GM18868 (cell line): ENCODE results near the gene VSIG10.
"Not testable (repeated sequence)": the region's sequence is repeated elsewhere in the genome, so short reads cannot be mapped to it uniquely, and the experiment has no call there.

Experiments used
- ATAC-seq: cut with Tn5 transposase; IDR thresholded peaks from one replicate; pipeline ENCODE4 v1.9.1; 2021; ENCODE audit warnings: mild to moderate bottlenecking, moderate library complexity; ENCODE audit not compliant: unreplicated experiment

VSIG10 gene

GRCh38 chr12:118109088-118109487, 5.3 kb upstream of the VSIG10 start:
- no peak for ATAC-seq

- ATAC-seq, result no peak
These were observed 3.9 kb upstream of the VSIG10 start for GRCh38 chr12:118107694-118108093.

DNA sequence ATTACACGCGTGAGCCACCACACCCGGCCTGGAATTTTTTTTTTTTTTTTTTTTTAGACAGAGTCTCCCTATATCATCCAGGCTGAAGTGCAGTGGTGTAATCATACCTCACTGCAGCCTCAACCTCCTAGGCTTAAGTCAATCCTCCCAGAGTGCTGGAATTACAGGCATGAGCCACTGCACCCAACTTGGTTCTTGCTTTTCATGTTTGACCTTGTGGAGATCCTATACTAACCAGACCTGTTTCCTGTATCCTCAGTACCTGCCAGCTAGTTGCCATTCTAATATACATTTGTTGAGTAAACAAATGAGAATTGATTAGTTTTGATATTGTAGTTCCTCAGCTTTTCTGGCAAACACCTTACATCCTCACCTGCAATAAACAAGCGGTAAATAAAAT, 3.2 kb upstream of the VSIG10 start:
- ATAC-seq, result no peak

GRCh38 chr12:118103201-118103600, 610 bp downstream of the VSIG10 start:
- peak; percentile 9 for ATAC-seq

DNA sequence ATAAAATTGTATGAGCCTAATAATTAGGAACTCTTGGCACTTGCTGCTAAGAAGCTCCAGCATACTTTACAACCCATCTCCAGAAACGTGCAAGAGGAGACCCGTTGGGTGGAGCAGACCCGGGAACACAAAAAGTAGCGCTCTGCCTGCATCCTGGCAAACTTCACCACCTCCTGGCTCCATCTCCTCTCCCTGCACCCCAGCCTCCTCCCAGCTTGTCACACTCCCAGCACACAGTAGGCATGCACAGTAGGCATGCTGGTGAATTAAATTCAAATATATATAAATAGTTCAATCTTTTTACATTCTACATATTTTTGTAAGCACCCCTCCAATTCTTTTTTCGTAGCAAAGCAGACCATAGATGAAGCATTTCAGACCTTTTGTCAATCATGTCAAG, 1.2 kb downstream of the VSIG10 start:
- no peak for ATAC-seq

- no peak for ATAC-seq
These were observed 1.7 kb downstream of the VSIG10 start for GRCh38 chr12:118102070-118102469.

GRCh38 chr12:118101051-118101450, 2.8 kb downstream of the VSIG10 start:
- ATAC-seq, result no peak

DNA sequence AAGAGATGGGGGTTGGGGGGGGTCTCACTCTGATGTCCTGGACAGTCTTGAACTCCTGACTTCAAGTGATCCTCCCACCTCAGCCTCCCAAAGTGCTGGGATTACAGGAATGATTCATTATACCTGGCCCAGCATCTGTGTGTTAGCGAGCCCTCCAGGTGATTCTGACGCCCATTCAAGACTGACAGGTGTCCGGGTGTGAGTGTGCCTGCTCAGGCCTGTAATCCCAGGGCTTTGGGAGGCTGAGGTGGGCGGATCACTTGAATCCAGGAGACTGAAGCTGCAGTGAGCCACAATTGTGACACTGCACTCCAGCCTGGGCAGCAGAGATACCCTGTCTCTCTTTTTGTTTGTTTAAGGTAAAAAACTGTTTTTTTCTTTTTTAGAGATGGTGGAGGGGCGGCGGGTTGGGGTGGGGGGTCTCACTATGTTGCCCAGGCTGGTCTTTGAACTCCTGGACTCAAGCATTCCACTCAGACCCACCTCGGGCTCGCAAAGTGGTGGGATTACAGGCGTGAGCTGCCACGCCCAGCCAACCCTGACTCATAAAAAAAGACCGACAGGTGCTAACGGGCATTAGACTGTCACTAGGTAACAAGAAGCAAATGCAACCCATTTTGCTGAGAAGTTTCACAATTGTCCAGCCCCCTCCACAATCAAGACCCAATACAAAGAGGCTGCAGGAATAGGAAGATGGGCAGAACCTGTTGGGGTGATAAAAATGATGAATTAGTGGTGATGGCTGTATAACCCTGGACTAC, 4.7 kb downstream of the VSIG10 start:
- no peak for ATAC-seq

DNA sequence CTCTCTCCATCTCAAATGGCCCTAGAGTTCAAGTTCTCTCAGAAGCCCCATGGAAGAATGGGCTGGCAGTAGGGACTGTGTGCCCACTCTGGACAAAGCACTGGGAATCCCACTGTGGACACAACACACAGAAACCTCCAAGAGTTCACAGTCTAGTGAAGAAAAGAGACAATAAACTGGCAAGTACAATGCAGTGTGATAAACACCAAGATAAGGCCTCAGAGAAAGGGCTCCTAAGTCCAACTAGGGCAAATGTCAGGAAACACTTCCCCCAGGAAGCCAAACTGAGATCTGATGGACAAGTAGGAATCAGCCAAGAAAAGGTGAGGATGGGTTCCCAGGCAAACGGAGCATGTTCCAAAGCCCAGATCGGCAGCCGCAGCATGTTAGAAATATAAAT, 5.4 kb downstream of the VSIG10 start:
- no peak for ATAC-seq

DNA sequence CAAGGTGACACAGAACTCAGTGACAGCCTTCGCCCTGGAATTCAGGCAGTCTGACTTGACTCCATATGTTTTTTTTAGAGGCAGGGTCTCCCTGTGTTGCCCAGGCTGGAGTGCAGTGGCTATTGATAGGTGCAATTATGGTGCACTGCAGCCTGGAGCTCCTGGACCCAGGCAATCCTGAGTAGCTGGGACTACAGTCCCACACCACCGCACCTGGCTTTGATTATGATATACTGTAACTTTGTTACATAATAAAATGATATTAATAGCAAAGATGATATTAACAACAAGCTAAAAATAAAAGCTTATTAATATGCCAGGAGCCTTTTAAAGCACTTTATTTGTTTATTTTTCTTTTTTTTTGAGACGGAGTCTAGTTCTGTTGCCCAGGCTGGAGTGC, 9.8 kb downstream of the VSIG10 start:
- ATAC-seq, result no peak

DNA sequence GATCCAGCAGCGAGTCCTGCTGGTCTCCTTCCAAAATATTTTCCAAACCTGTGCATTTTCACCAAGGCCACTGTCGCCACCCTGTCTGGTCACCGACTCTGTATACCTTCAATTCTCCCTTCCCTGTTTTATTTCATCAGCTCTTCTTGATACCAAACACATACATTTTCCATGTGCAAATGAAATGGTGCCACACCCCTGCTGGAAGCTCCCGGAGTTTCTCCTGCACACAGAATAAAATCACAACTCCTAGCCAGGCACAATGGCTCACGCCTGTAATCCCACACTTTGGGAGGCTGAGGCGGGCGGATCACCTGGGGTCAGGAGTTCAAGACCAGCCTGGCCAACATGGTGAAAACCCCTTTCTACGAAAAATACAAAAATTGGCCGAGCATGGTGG, 14.0 kb downstream of the VSIG10 start:
- no peak for ATAC-seq

GRCh38 chr12:118082161-118082560, 21.6 kb downstream of the VSIG10 start:
- no peak for ATAC-seq

DNA sequence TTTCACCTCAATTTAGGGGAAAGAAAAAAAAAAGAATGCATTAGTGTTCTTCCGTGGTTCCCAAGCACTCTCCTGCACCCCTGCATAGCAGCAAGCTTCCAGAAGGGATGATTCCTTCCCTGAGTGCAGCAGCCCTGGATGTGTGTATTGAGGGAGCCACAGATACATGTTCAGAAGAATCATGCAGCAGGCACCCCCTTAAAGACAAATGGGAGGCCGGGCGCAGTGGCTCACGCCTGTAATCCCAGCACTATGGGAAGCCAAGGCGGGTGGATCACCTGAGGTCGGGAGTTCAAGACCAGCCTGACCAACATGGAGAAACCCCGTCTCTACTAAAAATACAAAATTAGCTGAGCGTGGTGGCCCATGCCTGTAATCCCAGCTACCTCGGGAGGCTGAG, 22.3 kb downstream of the VSIG10 start:
- ATAC-seq, result not testable (repeated sequence)

GRCh38 chr12:118073768-118074167, 30.0 kb downstream of the VSIG10 start:
- peak; percentile 19 for ATAC-seq

DNA sequence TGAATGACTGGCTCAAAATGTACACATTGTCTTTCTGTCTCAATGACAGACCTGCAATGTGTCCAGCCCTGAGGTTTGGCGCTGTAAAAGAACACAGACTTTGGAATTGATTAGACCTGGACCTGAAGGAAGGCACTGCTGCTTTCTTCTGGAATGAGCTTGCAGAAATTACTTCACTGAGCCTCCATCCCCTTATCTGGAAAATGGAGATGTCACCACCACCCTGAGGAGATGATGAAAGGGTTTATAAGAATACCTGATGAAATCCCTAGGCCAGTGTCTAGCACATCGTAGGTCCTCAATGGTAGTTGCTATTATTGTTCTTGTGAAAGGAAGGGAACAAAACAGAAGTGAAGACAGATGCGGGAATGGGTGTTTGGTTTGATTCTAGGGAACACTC, 33.2 kb downstream of the VSIG10 start:
- ATAC-seq, result no peak

DNA sequence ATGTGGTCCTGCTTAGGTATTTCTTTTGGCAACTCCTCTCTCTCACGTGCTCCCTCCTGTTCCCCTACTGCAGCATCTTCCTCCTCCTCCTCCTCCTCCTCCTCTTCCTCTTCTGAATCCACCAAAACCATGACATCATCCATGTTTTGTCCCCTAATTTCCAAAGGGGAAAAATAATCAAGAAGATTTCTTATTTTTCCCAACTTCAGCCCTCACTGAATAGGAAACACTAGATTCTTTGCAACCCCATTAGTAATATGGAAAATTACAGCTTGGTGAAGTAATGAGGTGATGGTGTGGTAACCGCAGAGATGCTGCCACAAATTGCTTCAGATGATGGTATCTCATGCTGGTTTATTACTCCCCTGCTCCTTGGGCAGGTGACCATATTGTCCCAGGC, 35.4 kb downstream of the VSIG10 start:
- no peak for ATAC-seq

DNA sequence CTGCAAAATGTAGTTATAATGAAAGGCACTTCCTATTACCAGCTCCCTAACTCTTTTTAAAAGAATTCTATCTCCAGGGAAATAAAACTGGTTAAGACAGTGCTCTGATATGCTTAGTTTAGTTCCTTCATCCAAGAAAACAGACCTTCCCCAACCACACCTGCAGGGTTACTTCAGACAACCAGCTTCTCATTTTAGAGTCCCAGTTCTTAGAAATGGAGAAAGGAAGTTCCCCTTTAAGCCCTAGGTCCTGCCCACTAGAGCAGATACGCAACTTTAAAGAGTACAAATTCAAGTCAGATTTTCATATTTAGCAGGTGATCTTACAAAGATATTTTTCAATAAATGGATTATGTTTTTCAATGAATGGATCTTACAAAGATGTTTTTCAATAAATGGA, 38.4 kb downstream of the VSIG10 start:
- no peak for ATAC-seq

GRCh38 chr12:118064608-118065007, 39.2 kb downstream of the VSIG10 start:
- peak; percentile 47 for ATAC-seq

DNA sequence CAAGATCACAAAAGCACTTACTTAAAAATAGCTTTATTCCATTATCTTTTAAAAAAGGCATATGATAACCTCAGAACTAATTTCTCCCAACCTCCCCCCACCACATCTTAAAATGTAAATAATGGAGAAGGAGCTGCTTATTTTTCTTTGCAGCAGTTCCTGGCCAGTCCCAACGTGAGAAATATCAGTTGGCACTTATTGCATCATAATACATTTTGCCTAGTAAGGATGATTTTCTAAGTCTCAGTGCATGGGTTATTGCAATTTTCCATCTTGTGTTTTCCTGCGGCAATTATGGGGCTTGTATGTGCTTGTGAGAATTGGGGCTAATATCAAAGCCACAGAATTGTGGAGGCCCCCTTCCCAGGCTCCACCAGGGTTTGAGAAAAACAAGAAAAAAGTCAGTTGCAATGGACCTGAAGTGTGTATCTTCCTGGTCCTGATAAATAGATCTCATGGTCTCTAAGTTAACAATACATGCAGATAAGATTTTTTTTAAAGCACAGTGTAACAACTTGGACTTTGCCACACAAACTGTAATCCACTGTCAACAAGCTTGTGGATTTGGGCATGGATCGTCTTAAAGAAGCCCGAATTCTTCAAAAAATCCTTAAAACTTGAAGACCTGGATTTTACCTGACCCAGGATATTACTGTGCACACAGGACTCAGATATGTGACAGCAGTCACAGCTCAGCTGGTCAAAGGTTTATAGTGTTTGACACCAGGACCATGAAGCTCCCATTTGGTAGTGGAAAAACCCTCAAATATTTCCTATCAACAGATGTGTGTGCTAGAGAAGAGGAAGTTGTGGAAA, 40.0 kb downstream of the VSIG10 start:
- no peak for ATAC-seq

DNA sequence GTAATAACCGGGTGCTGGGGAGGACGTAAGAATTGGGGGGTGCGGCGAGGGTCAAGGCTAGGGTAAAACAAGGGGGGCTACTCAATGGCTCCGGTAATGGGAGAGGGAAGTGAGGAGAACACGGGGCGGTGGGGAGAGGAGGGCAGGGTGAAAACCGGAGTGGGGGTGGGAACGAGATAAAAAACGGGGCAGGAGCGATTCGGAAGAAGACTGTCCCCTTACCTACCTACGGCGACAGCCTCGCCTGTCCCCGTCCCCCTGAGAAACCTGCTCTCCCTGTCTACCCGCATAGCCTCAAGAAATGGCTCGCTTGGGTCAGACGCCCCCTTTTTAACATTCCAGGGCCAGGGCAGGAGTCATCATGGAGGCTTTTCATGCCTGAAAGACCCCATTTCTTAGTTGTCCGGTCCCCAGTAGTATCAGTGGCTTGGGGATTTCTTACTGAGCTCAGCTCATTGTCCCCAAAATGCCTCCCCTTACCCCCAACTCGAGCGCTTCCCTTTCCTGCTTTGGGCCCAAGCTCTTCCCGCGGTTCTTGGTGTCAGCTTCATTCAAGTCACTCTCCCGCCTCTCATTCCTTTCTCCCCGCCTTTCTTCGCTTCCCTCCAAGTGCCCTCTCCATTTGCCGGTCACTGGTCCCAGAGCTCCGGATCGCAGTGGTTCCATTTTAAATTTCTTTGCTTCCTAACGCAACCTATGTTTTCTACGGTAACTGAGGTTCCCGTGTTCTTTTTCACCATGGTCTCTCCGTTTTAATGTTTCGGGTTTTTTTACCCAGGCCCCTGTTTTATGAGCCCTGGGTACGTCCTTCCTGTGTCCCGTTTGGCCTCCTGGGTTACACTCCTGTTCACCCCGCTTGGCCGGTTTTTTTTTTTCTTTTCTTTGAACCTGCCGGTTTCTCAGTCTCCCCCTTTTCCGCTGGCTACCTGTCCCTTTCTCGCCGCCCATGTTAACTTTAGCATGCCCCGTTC, 41.7 kb downstream of the VSIG10 start:
- no peak for ATAC-seq
